ENCODE data around the gene MAZ. TPM values are rescaled to one million over a fixed set of nuclear protein-coding genes. Genes with fewer than 3 reads are reported as not detected.

MAZ gene
- total RNA-seq, 1 donor from 2014 or later = 247 TPM

- H3K27me3 ChIP-seq (ENCODE audit: insufficient read depth, low read length) = no peaks in the 10 kb centered on the region
- H3K4me3 Mint-ChIP-seq (ENCODE audit: unreplicated experiment) = peak overlapping the region; percentile 91
- H3K9me3 Mint-ChIP-seq (ENCODE audit: unreplicated experiment) = no peaks in the 10 kb centered on the region
- peaks cover 9% of the 10 kb centered on the region for H3K36me3 Mint-ChIP-seq (ENCODE audit: low read depth, unreplicated experiment)
- DNase-seq (ENCODE audit: low read depth) = no peak
- H3K4me1 ChIP-seq (ENCODE audit: insufficient read depth, low read length) = peaks cover 39% of the 10 kb centered on the region
- H3K9ac ChIP-seq (ENCODE audit: low read length) = peak overlapping the region; percentile 84
- H3K4me1 Mint-ChIP-seq (ENCODE audit: low read depth, unreplicated experiment) = peaks cover 37% of the 10 kb centered on the region
- peaks cover 36% of the 10 kb centered on the region for H3K79me2 ChIP-seq (ENCODE audit: insufficient read depth, low read length)
- peak overlapping the region; percentile 77 for H3K4me3 ChIP-seq (ENCODE audit: insufficient read depth, low read depth, low read length)
- no peak overlapping the region for H3K27ac ChIP-seq (ENCODE audit: low read depth, low read length)
- H2AFZ ChIP-seq (ENCODE audit: low read depth, low read length) = no peak overlapping the region
- no peaks in the 10 kb centered on the region for H3K36me3 ChIP-seq (ENCODE audit: insufficient read depth, low read length)
- H3K9me3 ChIP-seq (ENCODE audit: insufficient read depth, low read depth, low read length) = no peaks in the 10 kb centered on the region
- no peak overlapping the region for H3K27ac Mint-ChIP-seq (ENCODE audit: unreplicated experiment)
- no peak for TF ChIP-seq CTCF (IDR thresholded peaks at IDR 0.05; ENCODE audit: insufficient read depth, low read depth, low read length)
- H3K27me3 Mint-ChIP-seq (ENCODE audit: low read depth, unreplicated experiment) = no peaks in the 10 kb centered on the region
- no peak for FAIRE-seq
- peaks cover 34% of the 10 kb centered on the region for H4K20me1 ChIP-seq (ENCODE audit: insufficient read depth, low read length)
- H3K4me2 ChIP-seq (ENCODE audit: low read length) = peak overlapping the region; percentile 93
Observed at GRCh38 chr16:29809031-29809747, 2.9 kb downstream of the MAZ start.

GRCh38 chr16:29809850-29810698, 3.7 kb downstream of the MAZ start:
- peak overlapping the region; percentile 40 for H3K27ac ChIP-seq (ENCODE audit: low read depth, low read length)
- H3K4me2 ChIP-seq (ENCODE audit: low read length) = peak overlapping the region; percentile 93
- H3K36me3 ChIP-seq (ENCODE audit: insufficient read depth, low read length) = no peaks in the 10 kb centered on the region
- peaks cover 34% of the 10 kb centered on the region for H3K4me1 ChIP-seq (ENCODE audit: insufficient read depth, low read length)
- peak overlapping the region; percentile 71 for H3K4me3 Mint-ChIP-seq (ENCODE audit: unreplicated experiment)
- H4K20me1 ChIP-seq (ENCODE audit: insufficient read depth, low read length) = peaks cover 34% of the 10 kb centered on the region
- no peaks in the 10 kb centered on the region for H3K27me3 ChIP-seq (ENCODE audit: insufficient read depth, low read length)
- DNase-seq (ENCODE audit: low read depth) (no peak), FAIRE-seq (no peak)
- no peaks in the 10 kb centered on the region for H3K27me3 Mint-ChIP-seq (ENCODE audit: low read depth, unreplicated experiment)
- peak overlapping the region; percentile 88 for H3K27ac Mint-ChIP-seq (ENCODE audit: unreplicated experiment)
- no peaks in the 10 kb centered on the region for H3K9me3 Mint-ChIP-seq (ENCODE audit: unreplicated experiment)
- peaks cover 36% of the 10 kb centered on the region for H3K4me1 Mint-ChIP-seq (ENCODE audit: low read depth, unreplicated experiment)
- peaks cover 36% of the 10 kb centered on the region for H3K79me2 ChIP-seq (ENCODE audit: insufficient read depth, low read length)
- peak overlapping the region; percentile 84 for H3K9ac ChIP-seq (ENCODE audit: low read length)
- no peak for TF ChIP-seq CTCF (IDR thresholded peaks at IDR 0.05; ENCODE audit: insufficient read depth, low read depth, low read length)
- no peak for TF ChIP-seq EZH2 (IDR thresholded peaks at IDR 0.05; ENCODE audit: insufficient read depth, low read length)
- peaks cover 9% of the 10 kb centered on the region for H3K36me3 Mint-ChIP-seq (ENCODE audit: low read depth, unreplicated experiment)
- H3K4me3 ChIP-seq (ENCODE audit: insufficient read depth, low read depth, low read length) = peak overlapping the region; percentile 23
- no peaks in the 10 kb centered on the region for H3K9me3 ChIP-seq (ENCODE audit: insufficient read depth, low read depth, low read length)
- H2AFZ ChIP-seq (ENCODE audit: low read depth, low read length) = no peak overlapping the region

All from astrocyte (in vitro differentiated cells and primary cell).